OCI-LY7 (cell line): Measurements from ENCODE around the gene TRABD2B. TPM values are rescaled to one million over a fixed set of nuclear protein-coding genes. Genes with fewer than 3 reads are reported as not detected.
A peak's percentile ranks its signal among the peaks of the same experiment; 100 is the strongest.

ENCODE experiments used
- Bru-seq: library from RNA; stranded (reverse); fragments of 400-500 nt; gene quantifications from one replicate; lab custom pipeline; 2021; lab: Mats Ljungman, UMichigan
- BruChase-seq, 2 experiments: library from RNA; stranded (reverse); fragments of 400-500 nt; gene quantifications; one replicate each; lab custom pipeline; 2021; lab: Mats Ljungman, UMichigan
- BruUV-seq: library from RNA; stranded (reverse); fragments of 400-500 nt; replicated peaks from 2 replicates; lab custom pipeline; 2021; lab: Mats Ljungman, UMichigan
- CTCF ChIA-PET: fragments of 300-600 bp; sonication (Branson Sonifier 250); formaldehyde crosslinking; loops from one replicate; lab custom pipeline; 2022; ENCODE audit warnings: antibody characterized with exemption; ENCODE audit not compliant: unreplicated experiment; lab: Charles Lee
- POLR2A ChIA-PET: fragments of 300-600 bp; sonication (Branson Sonifier 250); formaldehyde crosslinking; loops from one replicate; lab custom pipeline; 2022; ENCODE audit warnings: antibody characterized with exemption; lab: Charles Lee
- DNase-seq: peaks from one replicate; pipeline ENCODE4 v3.0.0-alpha.2; 2015; ENCODE audit warnings: low spot score
- H2AFZ ChIP-seq: fragments of 200-600 bp; sonication (generic), shearing (Covaris generic); 2 replicates; pipeline ENCODE4 v1.6.1; 2014; ENCODE audit warnings: mild to moderate bottlenecking, antibody characterized with exemption, low read length, moderate library complexity
- H3K27ac ChIP-seq: fragments of 200-600 bp; sonication (generic); 2 replicates; pipeline ENCODE4 v1.5.1; 2014; ENCODE audit warnings: mixed run types, low read depth, mild to moderate bottlenecking, moderate library complexity, low read length, inconsistent platforms; ENCODE audit not compliant: poor library complexity, severe bottlenecking
- H3K36me3 ChIP-seq: fragments of 200-600 bp; sonication (generic); 2 replicates; pipeline ENCODE4 v1.6.1; 2014; ENCODE audit warnings: mild to moderate bottlenecking, antibody characterized with exemption, low read length, moderate library complexity, mixed read lengths; ENCODE audit not compliant: insufficient read depth
- H3K4me1 ChIP-seq: fragments of 200-600 bp; sonication (generic); 2 replicates; pipeline ENCODE4 v1.5.1; 2014; ENCODE audit warnings: mild to moderate bottlenecking, low read length; ENCODE audit not compliant: insufficient read depth, poor library complexity, severe bottlenecking
- H3K4me2 ChIP-seq: fragments of 200-600 bp; sonication (generic); 2 replicates; pipeline ENCODE4 v1.6.1; 2014; ENCODE audit warnings: mild to moderate bottlenecking, low read length
- H3K4me3 ChIP-seq: fragments of 200-600 bp; sonication (generic); 2 replicates; pipeline ENCODE4 v1.5.1; 2014; ENCODE audit warnings: mild to moderate bottlenecking, low read depth, low read length; ENCODE audit not compliant: poor library complexity, severe bottlenecking
- H3K79me2 ChIP-seq: fragments of 200-600 bp; sonication (generic); 2 replicates; pipeline ENCODE4 v1.6.1; 2016; ENCODE audit warnings: low read depth, mild to moderate bottlenecking, low read length, moderate library complexity, mixed read lengths; ENCODE audit not compliant: insufficient read depth
- H3K9me2 ChIP-seq: fragments of 200-600 bp; sonication (generic); 2 replicates; pipeline ENCODE4 v1.6.1; 2016; ENCODE audit warnings: mild to moderate bottlenecking, low read length, mixed read lengths; ENCODE audit not compliant: insufficient read depth
- H3K9me3 ChIP-seq: fragments of 200-600 bp; sonication (generic); 2 replicates; pipeline ENCODE4 v1.6.1; 2014; ENCODE audit warnings: mild to moderate bottlenecking, mixed run types, low read length, mixed read lengths
- H4K20me1 ChIP-seq: fragments of 200-600 bp; sonication (generic); 2 replicates; pipeline ENCODE4 v1.6.1; 2014; ENCODE audit warnings: mild to moderate bottlenecking, antibody characterized with exemption, low read length, moderate library complexity, mixed read lengths; ENCODE audit not compliant: insufficient read depth
- EZH2phosphoT487 ChIP-seq: fragments of 200-600 bp; sonication (generic); IDR thresholded peaks from 2 replicates; pipeline ENCODE4 v1.6.1; 2018; ENCODE audit warnings: low read depth, borderline replicate concordance, mild to moderate bottlenecking, mixed run types, antibody characterized with exemption, low read length, moderate library complexity, mixed read lengths
- intact Hi-C: fragments of 100-400 bp; cut with micrococcal nuclease; formaldehyde crosslinking; loops from one replicate; pipeline ENCODE4 v1.10.0; 2022; ENCODE audit not compliant: unreplicated experiment
- long read RNA-seq: library from polyadenylated mRNA; stranded (forward); transcript quantifications from one replicate; pipeline ENCODE4 v2.0.0, GENCODE V29; 2022
- total RNA-seq, 2 experiments: library from RNA; depleted of rRNA in 1 of 2; stranded (reverse); fragments of >200 nt in 1 of 2; shearing (Covaris generic) in 1 of 2; gene quantifications; 2 replicates each; pipeline ENCODE4 v1.2.3, GENCODE V29; 2014 to 2022
- TF ChIP-seq, protein P1 (sequence below): fragments of 200-600 bp; sonication (generic); conservative IDR thresholded peaks from 2 replicates; pipeline ENCODE4 v1.5.1; 2014; ENCODE audit warnings: mild to moderate bottlenecking, antibody characterized with exemption, low read length, moderate library complexity, mixed read lengths

TRABD2B gene
- total RNA-seq (2014; rRNA removed; shearing (Covaris generic)) (not detected in 2 replicates), total RNA-seq (2022) (not detected in 2 replicates), Bru-seq, nascent RNA (not detected), BruChase-seq, experiment 1, labeled RNA remaining after a 6-hour chase (not detected), BruChase-seq, experiment 2, labeled RNA remaining after a 2-hour chase (percentile 1 among the genes with signal in this experiment)
- long read RNA-seq, result 0 reads

DNA sequence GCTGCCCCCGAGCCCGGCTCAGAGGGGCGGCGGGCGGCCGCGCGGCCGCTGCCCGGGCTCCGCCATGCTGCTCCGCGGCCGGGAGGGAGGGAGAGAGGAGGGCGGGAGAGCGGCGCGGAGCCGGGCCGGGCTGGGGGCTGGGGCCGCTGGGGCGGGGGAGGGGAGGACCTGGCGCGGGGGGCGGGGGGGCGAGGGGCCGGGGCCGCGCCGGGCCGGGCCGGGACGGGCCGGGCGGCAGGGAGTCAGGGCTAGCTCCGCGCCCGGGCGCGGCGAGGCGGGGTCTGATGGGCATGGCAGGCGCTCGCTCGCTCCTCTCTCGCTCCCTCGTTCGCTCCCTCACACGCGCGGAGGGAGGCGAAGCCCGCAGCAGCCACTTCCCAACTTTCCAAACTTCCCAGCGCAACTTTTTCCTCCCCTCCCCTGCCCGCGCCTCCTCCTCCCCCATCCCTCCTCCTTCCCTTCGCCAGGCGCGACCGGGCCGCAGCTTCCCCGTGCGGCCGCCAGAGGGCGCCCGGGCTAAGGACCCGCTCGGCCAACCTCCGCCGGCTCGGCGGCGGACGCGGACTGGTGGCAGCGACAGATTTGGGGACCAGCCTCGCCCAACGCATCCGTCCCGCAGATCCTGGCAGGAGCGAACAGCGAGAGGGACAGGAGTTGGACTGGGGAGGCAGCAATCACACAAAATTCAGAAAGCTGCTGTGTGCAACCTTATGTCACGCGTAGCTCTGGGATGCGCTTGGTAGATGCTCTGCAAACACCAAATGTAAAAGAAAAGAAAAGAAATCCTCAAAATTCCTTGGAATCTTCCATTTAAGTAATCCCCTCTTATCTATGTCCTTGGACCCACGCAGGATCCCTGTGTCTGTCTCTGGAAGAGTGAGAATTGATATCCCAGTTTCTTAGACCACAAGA, at the start of gene TRABD2B:
TSS of gene TRABD2B (minus strand) at position 97 of the 912 bp plus-strand sequence.
- Histone ChIP-seq H3K27ac (no peak within 1 kb of the TSS), H4K20me1 (no peaks in the 10 kb centered on the region), H3K9me3 (no peaks in the 10 kb centered on the region), H3K9me2 (no peaks in the 10 kb centered on the region), H3K79me2 (no peaks in the 10 kb centered on the region), H3K4me3 (no peak within 1 kb of the TSS), H3K4me1 (no peaks in the 10 kb centered on the region), H2AFZ (no peak within 1 kb of the TSS), H3K4me2 (no peak within 1 kb of the TSS), H3K36me3 (no peaks in the 10 kb centered on the region)
- POLR2A ChIA-PET, result interaction anchor here (0.5 kb wide), 1 partner anchor 150 kb away, joined by 4 read pairs; no protein-coding TSS in a partner anchor
- TF ChIP-seq EZH2phosphoT487, result no peak
- TF ChIP-seq, protein P1, sequence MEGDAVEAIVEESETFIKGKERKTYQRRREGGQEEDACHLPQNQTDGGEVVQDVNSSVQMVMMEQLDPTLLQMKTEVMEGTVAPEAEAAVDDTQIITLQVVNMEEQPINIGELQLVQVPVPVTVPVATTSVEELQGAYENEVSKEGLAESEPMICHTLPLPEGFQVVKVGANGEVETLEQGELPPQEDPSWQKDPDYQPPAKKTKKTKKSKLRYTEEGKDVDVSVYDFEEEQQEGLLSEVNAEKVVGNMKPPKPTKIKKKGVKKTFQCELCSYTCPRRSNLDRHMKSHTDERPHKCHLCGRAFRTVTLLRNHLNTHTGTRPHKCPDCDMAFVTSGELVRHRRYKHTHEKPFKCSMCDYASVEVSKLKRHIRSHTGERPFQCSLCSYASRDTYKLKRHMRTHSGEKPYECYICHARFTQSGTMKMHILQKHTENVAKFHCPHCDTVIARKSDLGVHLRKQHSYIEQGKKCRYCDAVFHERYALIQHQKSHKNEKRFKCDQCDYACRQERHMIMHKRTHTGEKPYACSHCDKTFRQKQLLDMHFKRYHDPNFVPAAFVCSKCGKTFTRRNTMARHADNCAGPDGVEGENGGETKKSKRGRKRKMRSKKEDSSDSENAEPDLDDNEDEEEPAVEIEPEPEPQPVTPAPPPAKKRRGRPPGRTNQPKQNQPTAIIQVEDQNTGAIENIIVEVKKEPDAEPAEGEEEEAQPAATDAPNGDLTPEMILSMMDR, result peak; percentile 84
- peak; percentile 28 for DNase-seq
- BruUV-seq, result no TSS peak
- intact Hi-C loops, result no loop called here
- CTCF ChIA-PET, result no interaction called here

DNA sequence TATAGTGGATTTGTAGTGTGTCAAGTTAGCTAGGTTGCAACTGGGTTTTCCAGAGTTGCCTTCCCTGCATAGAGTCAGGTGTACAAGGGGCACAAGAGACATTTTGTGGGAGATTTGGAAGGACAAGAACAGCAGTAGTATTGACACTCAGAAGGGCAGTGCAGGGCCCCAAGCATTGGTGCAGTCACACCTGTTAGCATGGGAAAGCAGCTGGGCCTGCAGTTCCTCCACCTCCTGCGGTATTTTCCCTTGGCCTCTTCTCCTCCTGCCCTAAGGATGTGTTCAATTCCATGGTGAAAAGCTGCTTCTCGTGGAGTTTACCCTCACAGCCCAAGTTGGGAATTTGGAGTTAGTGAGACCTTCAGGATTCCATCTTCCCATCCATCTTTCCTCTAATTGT, 47.1 kb upstream of the TRABD2B start:
- Histone ChIP-seq H3K4me1 (no peaks in the 10 kb centered on the region), H3K9me2 (no peaks in the 10 kb centered on the region), H3K4me2 (no peak overlapping the region), H3K4me3 (no peak overlapping the region), H3K79me2 (no peaks in the 10 kb centered on the region), H3K9me3 (no peaks in the 10 kb centered on the region), H4K20me1 (no peaks in the 10 kb centered on the region), H3K36me3 (no peaks in the 10 kb centered on the region), H3K27ac (no peak overlapping the region), H2AFZ (no peak overlapping the region)
- no TSS peak for BruUV-seq
- POLR2A ChIA-PET, result interaction anchor here (0.8 to 1.2 kb wide), 2 partner anchors 10 kb away, joined by 3 read pairs; no protein-coding TSS in a partner anchor
- TF ChIP-seq, protein P1, result no peak
- no peak for TF ChIP-seq EZH2phosphoT487
- CTCF ChIA-PET, result no interaction called here
- no peak for DNase-seq
- intact Hi-C loops, result no loop called here
